Heart left ventricle (tissue), 13 donors: ENCODE data around the gene ANKLE1.

Experiments
- POLR2A ChIP-seq, 2 donors: fragments of 450-650 bp; IDR thresholded peaks; one replicate each; pipeline ENCODE4 v1.6.1; 2017; ENCODE audit warnings: antibody characterized with exemption in 2 of 2, mild to moderate bottlenecking in 2 of 2, moderate library complexity in 2 of 2
- TF ChIP-seq, protein P1 (sequence below), 12 donors: fragments of 200-600 bp; sonication (generic) in 4 of 12; IDR thresholded peaks; one replicate each; pipeline versions ENCODE4 v1.5.0 to v1.8.0; 2018 to 2022; ENCODE audit warnings: antibody characterized with exemption in 12 of 12, mild to moderate bottlenecking in 5 of 12
- donor health status: ischemic (EF 13 %, LVEDD 7.1; RV severe dilation, severe dysfunction).
- donor health status: DM: no; HTN: yes; CAD: no.
- donor health status: DM: no; HTN: no; CAD: no.
- donor health status: ischemic (EF 25% LVEDD 6.9; RV normal size, moderate dysfunction).
- donor health status: ischemic (EF 25% LVEDD 5.7; RV mildly dilated, moderate dysfunction).
- donor health status: ischemic (EF 35%, LVEDD 5.7; RV mildly dilated, moderate dysfunction).
- donor health status: nonischemic (EF 11% LVEDD 7.7; RV severe dilation, severe dysfunction).
- donor health status: DM: yes; HTN: yes; CAD: no.
- donor health status: PGD.
- donor health status: ischemic (EF 29% LVEDD 5.4; RV normal size, mild dysfunction).
- donor health status: nonischemic (EF 23%, LVEDD 6.1; RV moderate dilation, normal function).

DNA sequence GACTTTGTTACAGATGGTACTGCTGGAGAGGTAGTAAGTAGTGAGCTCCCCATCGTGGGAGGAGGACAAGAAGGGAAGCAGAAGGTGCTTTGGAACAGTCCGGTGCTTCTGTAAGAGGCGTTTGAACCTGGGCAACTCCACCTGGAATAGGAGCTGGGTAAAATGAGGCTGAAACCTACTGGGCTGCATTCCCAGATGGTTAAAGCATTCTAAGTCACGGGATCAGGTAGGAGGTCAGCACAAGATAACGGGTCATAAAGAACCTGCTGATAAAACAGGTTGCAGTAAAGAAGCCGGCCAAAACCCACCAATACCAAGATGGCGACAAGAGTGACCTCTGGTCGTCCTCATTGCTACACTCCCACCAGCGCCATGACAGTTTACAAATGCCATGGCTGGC is 5.1 kb downstream of the ANKLE1 start:
- TF ChIP-seq, protein P1, sequence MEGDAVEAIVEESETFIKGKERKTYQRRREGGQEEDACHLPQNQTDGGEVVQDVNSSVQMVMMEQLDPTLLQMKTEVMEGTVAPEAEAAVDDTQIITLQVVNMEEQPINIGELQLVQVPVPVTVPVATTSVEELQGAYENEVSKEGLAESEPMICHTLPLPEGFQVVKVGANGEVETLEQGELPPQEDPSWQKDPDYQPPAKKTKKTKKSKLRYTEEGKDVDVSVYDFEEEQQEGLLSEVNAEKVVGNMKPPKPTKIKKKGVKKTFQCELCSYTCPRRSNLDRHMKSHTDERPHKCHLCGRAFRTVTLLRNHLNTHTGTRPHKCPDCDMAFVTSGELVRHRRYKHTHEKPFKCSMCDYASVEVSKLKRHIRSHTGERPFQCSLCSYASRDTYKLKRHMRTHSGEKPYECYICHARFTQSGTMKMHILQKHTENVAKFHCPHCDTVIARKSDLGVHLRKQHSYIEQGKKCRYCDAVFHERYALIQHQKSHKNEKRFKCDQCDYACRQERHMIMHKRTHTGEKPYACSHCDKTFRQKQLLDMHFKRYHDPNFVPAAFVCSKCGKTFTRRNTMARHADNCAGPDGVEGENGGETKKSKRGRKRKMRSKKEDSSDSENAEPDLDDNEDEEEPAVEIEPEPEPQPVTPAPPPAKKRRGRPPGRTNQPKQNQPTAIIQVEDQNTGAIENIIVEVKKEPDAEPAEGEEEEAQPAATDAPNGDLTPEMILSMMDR (IDR thresholded peaks at IDR 0.05): no peak
- no peak for TF ChIP-seq POLR2A (IDR thresholded peaks at IDR 0.05)
